OCI-LY3 (cell line): ENCODE results near the gene ZSCAN22.

Experiments
- EZH2phosphoT487 ChIP-seq: fragments of 200-600 bp; shearing (Covaris generic); IDR thresholded peaks from 2 replicates; pipeline ENCODE4 v1.6.1; 2018; ENCODE audit warnings: antibody characterized with exemption, mixed run types, low read depth
- TF ChIP-seq, protein P1 (sequence below): fragments of 200-600, 300-600 bp; sonication (generic); IDR thresholded peaks from 2 replicates; pipeline ENCODE4 v1.5.1; 2014; ENCODE audit warnings: antibody characterized with exemption, low read length, low read depth

DNA sequence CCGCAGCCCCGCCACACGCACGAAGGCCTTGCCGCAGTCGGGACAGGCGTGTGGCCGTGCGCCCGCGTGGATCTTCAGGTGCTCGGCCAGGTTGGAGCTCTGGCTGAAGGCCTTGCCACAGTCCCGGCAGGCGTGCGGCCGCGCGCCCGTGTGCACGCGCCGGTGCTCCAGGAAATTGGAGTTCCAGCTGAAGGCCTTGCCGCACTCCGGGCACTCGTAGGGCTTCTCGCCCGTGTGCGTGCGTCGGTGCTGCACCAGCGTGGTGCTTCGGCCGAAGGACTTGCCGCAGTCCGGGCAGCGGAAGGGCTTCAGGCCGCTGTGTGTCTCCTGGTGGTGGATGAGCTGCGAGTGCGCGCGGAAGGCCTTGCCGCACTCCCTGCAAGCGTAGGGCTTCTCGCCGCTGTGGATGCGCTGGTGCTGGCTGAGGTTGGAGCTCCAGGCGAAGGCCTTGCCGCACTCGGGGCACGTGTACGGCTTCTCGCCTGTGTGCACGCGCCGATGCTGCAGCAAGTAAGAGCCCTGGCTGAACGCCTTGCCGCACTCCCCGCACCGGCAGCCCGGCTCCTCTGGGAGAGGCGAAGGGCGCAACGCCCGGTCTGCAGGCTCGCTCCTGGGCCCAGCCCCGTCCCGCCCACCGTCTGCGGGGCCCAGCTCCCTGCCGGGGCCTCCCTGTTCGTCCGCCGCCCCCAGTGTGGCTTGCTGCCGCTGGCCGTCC, 30.1 kb downstream of the ZSCAN22 start:
- TF ChIP-seq, protein P1, sequence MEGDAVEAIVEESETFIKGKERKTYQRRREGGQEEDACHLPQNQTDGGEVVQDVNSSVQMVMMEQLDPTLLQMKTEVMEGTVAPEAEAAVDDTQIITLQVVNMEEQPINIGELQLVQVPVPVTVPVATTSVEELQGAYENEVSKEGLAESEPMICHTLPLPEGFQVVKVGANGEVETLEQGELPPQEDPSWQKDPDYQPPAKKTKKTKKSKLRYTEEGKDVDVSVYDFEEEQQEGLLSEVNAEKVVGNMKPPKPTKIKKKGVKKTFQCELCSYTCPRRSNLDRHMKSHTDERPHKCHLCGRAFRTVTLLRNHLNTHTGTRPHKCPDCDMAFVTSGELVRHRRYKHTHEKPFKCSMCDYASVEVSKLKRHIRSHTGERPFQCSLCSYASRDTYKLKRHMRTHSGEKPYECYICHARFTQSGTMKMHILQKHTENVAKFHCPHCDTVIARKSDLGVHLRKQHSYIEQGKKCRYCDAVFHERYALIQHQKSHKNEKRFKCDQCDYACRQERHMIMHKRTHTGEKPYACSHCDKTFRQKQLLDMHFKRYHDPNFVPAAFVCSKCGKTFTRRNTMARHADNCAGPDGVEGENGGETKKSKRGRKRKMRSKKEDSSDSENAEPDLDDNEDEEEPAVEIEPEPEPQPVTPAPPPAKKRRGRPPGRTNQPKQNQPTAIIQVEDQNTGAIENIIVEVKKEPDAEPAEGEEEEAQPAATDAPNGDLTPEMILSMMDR, result no peak
- no peak for TF ChIP-seq EZH2phosphoT487
